Naive thymus-derived CD4-positive, alpha-beta T cell (primary cell): ENCODE data around the gene SLC49A3. TPM values are rescaled to one million over a fixed set of nuclear protein-coding genes. Genes with fewer than 3 reads are reported as not detected.

Experiments used
- ATAC-seq: fragments of 150-1000 bp; cut with Tn5 transposase; 2 replicates; pipeline ENCODE4 v1.10.0; 2021; ENCODE audit warnings: mild to moderate bottlenecking, moderate library complexity
- CTCF ChIA-PET: fragments of 350-600 bp; sonication (Branson Sonifier 250); formaldehyde crosslinking; loops from one replicate; lab custom pipeline; 2021; ENCODE audit warnings: antibody characterized with exemption; lab: Charles Lee
- POLR2A ChIA-PET: fragments of 350-600 bp; sonication (Branson Sonifier 250); formaldehyde crosslinking; loops from one replicate; lab custom pipeline; 2021; ENCODE audit warnings: antibody characterized with exemption, inconsistent platforms; lab: Charles Lee
- DNase-seq, 9 donors: peaks; one replicate each; pipeline versions ENCODE4 v3.0.0 to v3.0.0-alpha.2; 2020 to 2022; ENCODE audit warnings: mixed read lengths in 1 of 9
- H3K27ac ChIP-seq: one replicate; pipeline ENCODE4 v1.7.0; 2013; ENCODE audit warnings: mild to moderate bottlenecking, low read depth, low read length, moderate library complexity
- H3K27me3 ChIP-seq, 2 donors: one replicate each; pipeline ENCODE4 v1.7.0; 2013; ENCODE audit warnings: low read length in 2 of 2, mild to moderate bottlenecking in 2 of 2, moderate library complexity in 2 of 2; ENCODE audit not compliant: control insufficient read depth in 2 of 2, insufficient read depth in 2 of 2
- H3K36me3 ChIP-seq, 3 experiments: 1 replicate in 2 of 3; 2 replicates in 1 of 3; pipeline ENCODE4 v1.7.0; 2013; ENCODE audit warnings: low read length in 3 of 3, mild to moderate bottlenecking in 3 of 3, moderate library complexity in 1 of 3; ENCODE audit not compliant: insufficient read depth in 3 of 3, control insufficient read depth in 2 of 3
- H3K4me1 ChIP-seq, 2 donors: one replicate each; pipeline ENCODE4 v1.7.0; 2013; ENCODE audit warnings: low read length in 2 of 2, mild to moderate bottlenecking in 2 of 2, moderate library complexity in 1 of 2; ENCODE audit not compliant: control insufficient read depth in 2 of 2, insufficient read depth in 2 of 2
- H3K4me3 ChIP-seq: 2 replicates; pipeline ENCODE4 v1.7.0; 2013; ENCODE audit warnings: mild to moderate bottlenecking, low read length
- H3K9me3 ChIP-seq, 3 experiments: 1 replicate in 2 of 3; 2 replicates in 1 of 3; pipeline ENCODE4 v1.7.0; 2013; ENCODE audit warnings: low read length in 3 of 3; ENCODE audit not compliant: control insufficient read depth in 2 of 3
- H3K27ac Mint-ChIP-seq, 9 donors: one replicate each; pipeline ENCODE4 v1.8.0; 2020 to 2022; ENCODE audit warnings: mixed read lengths in 9 of 9, mild to moderate bottlenecking in 8 of 9, moderate library complexity in 5 of 9, inconsistent platforms in 2 of 9
- H3K27me3 Mint-ChIP-seq, 5 donors: one replicate each; pipeline ENCODE4 v1.8.0; 2021 to 2022; ENCODE audit warnings: mixed read lengths in 5 of 5, mild to moderate bottlenecking in 1 of 5
- H3K36me3 Mint-ChIP-seq, 5 donors: one replicate each; pipeline ENCODE4 v1.8.0; 2020 to 2022; ENCODE audit warnings: mixed read lengths in 5 of 5, mild to moderate bottlenecking in 3 of 5, inconsistent platforms in 1 of 5
- H3K4me1 Mint-ChIP-seq, 7 donors: one replicate each; pipeline ENCODE4 v1.8.0; 2020 to 2022; ENCODE audit warnings: mixed read lengths in 7 of 7, mild to moderate bottlenecking in 3 of 7, inconsistent platforms in 1 of 7
- H3K4me3 Mint-ChIP-seq, 10 donors: one replicate each; pipeline ENCODE4 v1.8.0; 2020 to 2022; ENCODE audit warnings: mild to moderate bottlenecking in 10 of 10, mixed read lengths in 10 of 10, moderate library complexity in 6 of 10, inconsistent platforms in 2 of 10
- H3K9me3 Mint-ChIP-seq, 11 donors: one replicate each; pipeline ENCODE4 v1.8.0; 2020 to 2022; ENCODE audit warnings: mixed read lengths in 11 of 11, mild to moderate bottlenecking in 4 of 11, inconsistent platforms in 1 of 11, moderate library complexity in 1 of 11
- intact Hi-C, 2 donors: fragments of 100-400 bp; cut with micrococcal nuclease; formaldehyde crosslinking; loops; one replicate each; pipeline ENCODE4 v1.15.1; 2023
- polyA plus RNA-seq, 2 donors: library from polyadenylated mRNA; unstranded; fragments of 300-500 nt; fragmentation: Illumina TruSeq; gene quantifications; one replicate each; pipeline ENCODE4 v1.2.3, GENCODE V29; 2021
- total RNA-seq, 6 experiments: library from RNA in 5 of 6; stranded (reverse) in 5 of 6; gene quantifications; 1 replicate in 5 of 6; 2 replicates in 1 of 6; pipeline ENCODE4 v1.2.3 and lab custom pipeline; 2021 to 2026

Gene SLC49A3
- total and polyA plus RNA-seq, 7 experiments from 2014 or later, result 0.80 to 9.4 (median 0.92) TPM; not detected in 2

GRCh38 chr4:723751-724530, 35.0 kb upstream of the SLC49A3 start:
- POLR2A ChIA-PET, result interaction anchor here (0.7 kb wide), 1 partner anchor 43 kb away, joined by 3 read pairs; no protein-coding TSS in a partner anchor
- DNase-seq (no peak), ATAC-seq (no peak)
- intact Hi-C loops, result no loop called here
- no peaks in the 10 kb centered on the region for H3K9me3 ChIP-seq
- H3K4me3 Mint-ChIP-seq, result no peak overlapping the region
- peaks cover 0 to 5% (median 0%) of the 10 kb centered on the region in 11 donors for H3K9me3 Mint-ChIP-seq
- no peaks in the 10 kb centered on the region for H3K27me3 ChIP-seq
- no peak overlapping the region for H3K27ac ChIP-seq
- H3K27ac Mint-ChIP-seq, result peak overlapping the region in 2 of 9 donors; percentile 45 to 51
- CTCF ChIA-PET, result no interaction called here
- H3K4me1 ChIP-seq, result no peaks in the 10 kb centered on the region
- H3K4me1 Mint-ChIP-seq, result peaks cover 4 to 34% (median 21%) of the 10 kb centered on the region in 7 donors
- H3K36me3 Mint-ChIP-seq, result peaks cover 0 to 34% (median 9%) of the 10 kb centered on the region in 5 donors
- no peaks in the 10 kb centered on the region for H3K27me3 Mint-ChIP-seq
- H3K36me3 ChIP-seq, result peaks cover 0 to 16% (median 0%) of the 10 kb centered on the region in 3 experiments
- no peak overlapping the region for H3K4me3 ChIP-seq

- Mint-ChIP-seq H3K4me1 (peaks cover 2 to 34% (median 21%) of the 10 kb centered on the region in 7 donors), H3K36me3 (peaks cover 0 to 33% (median 9%) of the 10 kb centered on the region in 5 donors), H3K27ac (no peak overlapping the region), H3K4me3 (no peak overlapping the region), H3K27me3 (no peaks in the 10 kb centered on the region), H3K9me3 (peaks cover 0 to 5% (median 0%) of the 10 kb centered on the region in 11 donors)
- no peak overlapping the region for H3K4me3 ChIP-seq
- ChIA-PET CTCF (no interaction called here), POLR2A (no interaction called here)
- H3K9me3 ChIP-seq, result no peaks in the 10 kb centered on the region
- H3K27ac ChIP-seq, result no peak overlapping the region
- ATAC-seq, result no peak
- no peak for DNase-seq
- H3K27me3 ChIP-seq, result no peaks in the 10 kb centered on the region
- H3K4me1 ChIP-seq, result no peaks in the 10 kb centered on the region
- peaks cover 0 to 16% (median 0%) of the 10 kb centered on the region in 3 experiments for H3K36me3 ChIP-seq
- intact Hi-C loops, result no loop called here
Observed at GRCh38 chr4:722851-723360, 34.0 kb upstream of the SLC49A3 start.

GRCh38 chr4:722169-722725, 33.3 kb upstream of the SLC49A3 start:
- CTCF ChIA-PET, result no interaction called here
- Mint-ChIP-seq H3K36me3 (peaks cover 0 to 33% (median 9%) of the 10 kb centered on the region in 5 donors), H3K9me3 (peaks cover 0 to 5% (median 0%) of the 10 kb centered on the region in 11 donors), H3K4me3 (no peak overlapping the region), H3K27me3 (no peaks in the 10 kb centered on the region), H3K4me1 (peaks cover 6 to 36% (median 25%) of the 10 kb centered on the region in 7 donors), H3K27ac (peak overlapping the region in 1 of 9 donors; percentile 34)
- Histone ChIP-seq H3K27ac (no peak overlapping the region), H3K9me3 (no peaks in the 10 kb centered on the region), H3K27me3 (no peaks in the 10 kb centered on the region), H3K36me3 (peaks cover 0 to 16% (median 0%) of the 10 kb centered on the region in 3 experiments), H3K4me1 (no peaks in the 10 kb centered on the region), H3K4me3 (no peak overlapping the region)
- POLR2A ChIA-PET, result no interaction called here
- DNase-seq, result no peak
- ATAC-seq, result no peak
- intact Hi-C loops, result no loop called here

GRCh38 chr4:721261-722168, 32.6 kb upstream of the SLC49A3 start:
- no peak overlapping the region for H3K27ac ChIP-seq
- no peaks in the 10 kb centered on the region for H3K27me3 Mint-ChIP-seq
- H3K9me3 Mint-ChIP-seq, result peaks cover 0 to 5% (median 0%) of the 10 kb centered on the region in 11 donors
- H3K36me3 Mint-ChIP-seq, result peaks cover 0 to 33% (median 9%) of the 10 kb centered on the region in 5 donors
- intact Hi-C loops, result no loop called here
- no peak for DNase-seq
- POLR2A ChIA-PET, result no interaction called here
- no peak for ATAC-seq
- H3K36me3 ChIP-seq, result peaks cover 0 to 16% (median 0%) of the 10 kb centered on the region in 3 experiments
- no peak overlapping the region for H3K4me3 ChIP-seq
- H3K4me1 ChIP-seq, result no peaks in the 10 kb centered on the region
- H3K27me3 ChIP-seq, result no peaks in the 10 kb centered on the region
- H3K4me1 Mint-ChIP-seq, result peaks cover 4 to 29% (median 19%) of the 10 kb centered on the region in 7 donors
- no peaks in the 10 kb centered on the region for H3K9me3 ChIP-seq
- CTCF ChIA-PET, result interaction anchor here (0.6 kb wide), 1 partner anchor 18 kb away, joined by 4 read pairs; no protein-coding TSS in a partner anchor
- peak overlapping the region in 1 of 9 donors; percentile 34 for H3K27ac Mint-ChIP-seq
- no peak overlapping the region for H3K4me3 Mint-ChIP-seq

- H3K27ac Mint-ChIP-seq, result no peak overlapping the region
Observed at GRCh38 chr4:720111-720860, 31.3 kb upstream of the SLC49A3 start.

More at GRCh38 chr4:720111-720860, 31.3 kb upstream of the SLC49A3 start:
- no peak for DNase-seq
- H3K36me3 ChIP-seq, result peaks cover 0 to 16% (median 0%) of the 10 kb centered on the region in 3 experiments
- CTCF ChIA-PET, result no interaction called here
- no peak overlapping the region for H3K4me3 ChIP-seq
- H3K9me3 ChIP-seq, result no peaks in the 10 kb centered on the region
- POLR2A ChIA-PET, result no interaction called here
- peaks cover 5 to 26% (median 18%) of the 10 kb centered on the region in 7 donors for H3K4me1 Mint-ChIP-seq
- peaks cover 0 to 34% (median 9%) of the 10 kb centered on the region in 5 donors for H3K36me3 Mint-ChIP-seq
- intact Hi-C loops, result no loop called here
- H3K27me3 ChIP-seq, result no peaks in the 10 kb centered on the region
- H3K9me3 Mint-ChIP-seq, result peaks cover 0 to 5% (median 0%) of the 10 kb centered on the region in 11 donors
- no peak for ATAC-seq
- H3K4me1 ChIP-seq, result no peaks in the 10 kb centered on the region
- H3K27me3 Mint-ChIP-seq, result no peaks in the 10 kb centered on the region
- H3K4me3 Mint-ChIP-seq, result no peak overlapping the region
- no peak overlapping the region for H3K27ac ChIP-seq
